Pancreas (tissue), 10 donors: ENCODE results near the gene FADS2. TPM values are rescaled to one million over a fixed set of nuclear protein-coding genes. Genes with fewer than 3 reads are reported as not detected.

Experiments used
- ATAC-seq, 4 donors: fragments of 200-7000 bp; cut with Tn5 transposase; one replicate each; pipeline versions ENCODE4 v1.8.0 to v1.9.1; 2020; ENCODE audit warnings: mild to moderate bottlenecking in 4 of 4, moderate library complexity in 4 of 4
- DNase-seq, 6 donors: peaks; one replicate each; pipeline ENCODE4 v3.0.0-alpha.2; 2020
- FAIRE-seq: peaks from 2 replicates; lab custom pipeline; 2012; peaks lifted over from hg19 to GRCh38; lab: Jason Lieb, UNC
- H3K27ac ChIP-seq, 4 donors: fragments of 200-600 bp; sonication (generic); 1 replicate in 3 of 4; 2 replicates in 1 of 4; pipeline versions ENCODE4 v1.5.0 to v1.8.0; 2020
- H3K27me3 ChIP-seq, 4 donors: fragments of 200-600 bp; one replicate each; pipeline ENCODE4 v1.8.0; 2021
- H3K36me3 ChIP-seq, 3 donors: fragments of 200-600 bp; sonication (generic) in 1 of 3; one replicate each; pipeline versions ENCODE4 v1.5.0 to v1.8.0; 2020 to 2021
- H3K4me1 ChIP-seq, 3 donors: fragments of 200-600 bp; one replicate each; pipeline ENCODE4 v1.8.0; 2021
- H3K4me3 ChIP-seq, 4 donors: fragments of 200-600 bp; sonication (generic) in 2 of 4; one replicate each; pipeline versions ENCODE4 v1.5.0 to v1.8.0; 2020 to 2021
- H3K9me3 ChIP-seq, 4 donors: fragments of 200-600 bp; one replicate each; pipeline ENCODE4 v1.8.0; 2021
- WGBS, 2 donors: extraction: QIAGEN DNeasy Blood & Tissue Kit; methylation state at CpG; one replicate each; pipeline ENCODE4 v1.1.7; 2013; 5-methylcytosine and 5-hydroxymethylcytosine counted together
- intact Hi-C, 3 donors: fragments of 100-400 bp; cut with DNase I; formaldehyde crosslinking; loops; one replicate each; pipeline versions ENCODE4 v1.11.1 to v1.14.2; 2022
- polyA plus RNA-seq, 2 donors: library from polyadenylated mRNA; stranded (reverse); fragments of 200-250 nt; gene quantifications; one replicate each; pipeline ENCODE4 v1.2.3, GENCODE V29; 2013
- total RNA-seq, 6 donors: library from RNA; stranded (reverse); fragmentation: NEBNext Ultra II Directional in 4 of 6; extraction: Animal tissue kit (Norgen Biotek cat#: 25700) in 4 of 6; gene quantifications; one replicate each; pipeline versions ENCODE4 v1.2.1 to v1.2.4, GENCODE V29; 2021 to 2023
- TF ChIP-seq, protein P1 (sequence below), 4 donors: fragments of 200-600 bp; sonication (generic) in 3 of 4; IDR thresholded peaks; one replicate each; pipeline versions ENCODE4 v1.5.0 to v1.8.0; 2021; ENCODE audit warnings: antibody characterized with exemption in 4 of 4
- donor health status: healthy with polysubstance abuse.
- donor health status: DM: no; HTN: no; CAD: no; lungs with moderate emphysema.
- donor health status: DM: no; HTN: no; CAD: no.
- donor health status: control.
- donor health status: control.
- donor health status: Bipolar disorder and iron deficiency.
- donor health status: DM: yes; HTN: yes; CAD: no.
- donor health status: DM: no; HTN: no; CAD: no.
- donor health status: DM: no; HTN: no; CAD: no.
- donor health status: DM: yes; HTN: yes; CAD: no.

The FADS2 gene
- total and polyA plus RNA-seq, 8 donors: 1.7 to 21.3 (median 7.3) TPM

GRCh38 chr11:61828629-61829407, 718 bp downstream of the FADS2 start:
- WGBS, 2 donors: 2 to 5% methylated on average over 46 to 55 of the region's 55 CpGs
- intact Hi-C loops: no loop called here

GRCh38 chr11:61829806-61830205, 1.7 kb downstream of the FADS2 start:
- no peaks in the 10 kb centered on the region for H3K9me3 ChIP-seq
- intact Hi-C loops: no loop called here
- no peak for DNase-seq
- H3K4me1 ChIP-seq: peaks cover 0 to 5% (median 2%) of the 10 kb centered on the region in 3 donors
- H3K4me3 ChIP-seq: no peak overlapping the region
- ATAC-seq: no peak
- no peaks in the 10 kb centered on the region for H3K36me3 ChIP-seq
- WGBS, 2 donors: 84 to 85% methylated on average over 4 of the region's 4 CpGs
- no peak overlapping the region for H3K27ac ChIP-seq
- TF ChIP-seq, protein P1, sequence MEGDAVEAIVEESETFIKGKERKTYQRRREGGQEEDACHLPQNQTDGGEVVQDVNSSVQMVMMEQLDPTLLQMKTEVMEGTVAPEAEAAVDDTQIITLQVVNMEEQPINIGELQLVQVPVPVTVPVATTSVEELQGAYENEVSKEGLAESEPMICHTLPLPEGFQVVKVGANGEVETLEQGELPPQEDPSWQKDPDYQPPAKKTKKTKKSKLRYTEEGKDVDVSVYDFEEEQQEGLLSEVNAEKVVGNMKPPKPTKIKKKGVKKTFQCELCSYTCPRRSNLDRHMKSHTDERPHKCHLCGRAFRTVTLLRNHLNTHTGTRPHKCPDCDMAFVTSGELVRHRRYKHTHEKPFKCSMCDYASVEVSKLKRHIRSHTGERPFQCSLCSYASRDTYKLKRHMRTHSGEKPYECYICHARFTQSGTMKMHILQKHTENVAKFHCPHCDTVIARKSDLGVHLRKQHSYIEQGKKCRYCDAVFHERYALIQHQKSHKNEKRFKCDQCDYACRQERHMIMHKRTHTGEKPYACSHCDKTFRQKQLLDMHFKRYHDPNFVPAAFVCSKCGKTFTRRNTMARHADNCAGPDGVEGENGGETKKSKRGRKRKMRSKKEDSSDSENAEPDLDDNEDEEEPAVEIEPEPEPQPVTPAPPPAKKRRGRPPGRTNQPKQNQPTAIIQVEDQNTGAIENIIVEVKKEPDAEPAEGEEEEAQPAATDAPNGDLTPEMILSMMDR (IDR thresholded peaks at IDR 0.05): no peak
- H3K27me3 ChIP-seq: no peaks in the 10 kb centered on the region
- no peak for FAIRE-seq

More at GRCh38 chr11:61828629-61829407, 718 bp downstream of the FADS2 start:
- Histone ChIP-seq H3K36me3 (no peaks in the 10 kb centered on the region), H3K27ac (peak overlapping the region in 1 of 4 donors; percentile 67), H3K4me3 (peak overlapping the region; percentile 4 to 58 (median 41)), H3K9me3 (no peaks in the 10 kb centered on the region), H3K27me3 (no peaks in the 10 kb centered on the region), H3K4me1 (peaks cover 0 to 5% (median 2%) of the 10 kb centered on the region in 3 donors)
- peak; percentile 47 to 61 (median 56) for ATAC-seq
- TF ChIP-seq, protein P1 (IDR thresholded peaks at IDR 0.05): peak in 2 of 4 donors; percentile 15 to 28
- DNase-seq: peak in 5 of 6 donors; percentile 44 to 67 (median 45)
- FAIRE-seq: no peak

- H3K4me3 ChIP-seq: no peak overlapping the region
These were observed 2.4 kb downstream of the FADS2 start for GRCh38 chr11:61830237-61831105.

DNA sequence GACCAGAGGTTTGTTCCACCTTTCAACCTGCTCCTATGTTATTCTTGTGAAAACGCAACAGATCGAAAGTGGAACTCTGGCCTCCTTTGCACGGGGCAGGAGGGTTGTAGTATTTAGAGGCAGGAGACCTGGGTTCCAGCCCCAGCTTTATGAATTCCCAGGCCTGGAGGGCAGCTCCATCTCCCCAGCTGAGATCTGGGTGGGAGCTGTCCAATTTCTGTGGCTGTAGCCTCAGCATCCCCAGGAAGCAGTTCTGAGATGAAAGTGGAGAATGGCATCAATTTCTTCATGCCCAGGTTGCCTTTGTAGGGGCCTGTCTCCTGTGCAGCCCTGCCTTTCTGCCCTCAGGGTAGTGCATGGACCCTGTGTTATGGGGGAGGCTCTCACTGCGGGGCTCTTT, 4.1 kb downstream of the FADS2 start:
- WGBS, 2 donors: 95% methylated on average over 4 of the region's 4 CpGs
- DNase-seq (no peak), FAIRE-seq (no peak), ATAC-seq (no peak)
- Histone ChIP-seq H3K27ac (no peak overlapping the region), H3K27me3 (no peaks in the 10 kb centered on the region), H3K4me1 (peaks cover 0 to 5% (median 2%) of the 10 kb centered on the region in 3 donors), H3K36me3 (no peaks in the 10 kb centered on the region), H3K9me3 (no peaks in the 10 kb centered on the region), H3K4me3 (no peak overlapping the region)
- TF ChIP-seq, protein P1 (IDR thresholded peaks at IDR 0.05): no peak
- intact Hi-C loops: no loop called here

More at GRCh38 chr11:61830237-61831105, 2.4 kb downstream of the FADS2 start:
- H3K36me3 ChIP-seq: no peaks in the 10 kb centered on the region
- peaks cover 0 to 5% (median 2%) of the 10 kb centered on the region in 3 donors for H3K4me1 ChIP-seq
- 68 to 70% methylated on average over 8 of the region's 8 CpGs for WGBS, 2 donors
- no peaks in the 10 kb centered on the region for H3K9me3 ChIP-seq
- no peak for FAIRE-seq
- H3K27ac ChIP-seq: no peak overlapping the region
- no peak for ATAC-seq
- no peaks in the 10 kb centered on the region for H3K27me3 ChIP-seq
- intact Hi-C loops: no loop called here
- TF ChIP-seq, protein P1 (IDR thresholded peaks at IDR 0.05): no peak
- DNase-seq: no peak
